Activated CD8-positive, alpha-beta memory T cell treated with anti-CD3 and anti-CD28 coated beads, Interleukin-2, amount 50 U/mL, for 24 hours (primary cell): ENCODE results near the gene TRPM1.

Experiments
- DNase-seq: peaks from one replicate; pipeline ENCODE4 v3.0.0-alpha.2; 2020; ENCODE audit errors: extremely low read depth

Gene TRPM1

GRCh38 chr15:30978328-30978727 lies 123.2 kb downstream of the TRPM1 start:
- DNase-seq: no peak

GRCh38 chr15:30974112-30974511 lies 127.4 kb downstream of the TRPM1 start:
- no peak for DNase-seq

- DNase-seq: no peak
Measured at GRCh38 chr15:30973379-30973778, 128.1 kb downstream of the TRPM1 start.

- DNase-seq: no peak
Measured at GRCh38 chr15:30969724-30970123, 131.8 kb downstream of the TRPM1 start.

- no peak for DNase-seq
Measured at GRCh38 chr15:30963681-30964080, 137.8 kb downstream of the TRPM1 start.

GRCh38 chr15:30962659-30963058 lies 138.9 kb downstream of the TRPM1 start:
- no peak for DNase-seq

GRCh38 chr15:30962079-30962478 lies 139.4 kb downstream of the TRPM1 start:
- no peak for DNase-seq

DNA sequence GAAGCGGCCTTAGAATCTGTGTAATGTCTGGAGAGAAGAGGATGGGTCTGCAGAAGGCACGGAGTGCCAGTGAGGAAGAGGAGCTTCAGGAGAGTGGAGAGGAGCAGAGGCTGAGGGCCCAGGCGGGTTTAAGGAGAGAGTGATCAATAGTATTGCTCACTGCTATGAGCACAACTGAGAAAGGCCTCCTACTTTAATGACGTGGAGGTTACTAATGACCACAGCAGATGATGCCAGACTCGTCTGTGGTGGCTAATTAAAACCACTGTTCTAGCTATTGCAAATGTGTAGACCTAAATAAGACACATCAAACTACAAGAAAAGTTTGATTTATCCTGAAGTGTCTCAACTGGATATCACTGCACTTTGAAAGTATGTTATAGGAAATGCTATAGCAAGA lies 143.3 kb downstream of the TRPM1 start:
- DNase-seq: no peak

- DNase-seq: no peak
Measured at GRCh38 chr15:30956216-30957124, 145.1 kb downstream of the TRPM1 start.

- no peak for DNase-seq
Measured at GRCh38 chr15:30954674-30955073, 146.9 kb downstream of the TRPM1 start.

- DNase-seq: no peak
Measured at GRCh38 chr15:30953731-30954378, 147.7 kb downstream of the TRPM1 start.

GRCh38 chr15:30953183-30953582 lies 148.3 kb downstream of the TRPM1 start:
- DNase-seq: no peak
